Measurements from ENCODE around the gene KCTD19.
A peak's percentile ranks its signal among the peaks of the same experiment; 100 is the strongest.

KCTD19 gene

DNA sequence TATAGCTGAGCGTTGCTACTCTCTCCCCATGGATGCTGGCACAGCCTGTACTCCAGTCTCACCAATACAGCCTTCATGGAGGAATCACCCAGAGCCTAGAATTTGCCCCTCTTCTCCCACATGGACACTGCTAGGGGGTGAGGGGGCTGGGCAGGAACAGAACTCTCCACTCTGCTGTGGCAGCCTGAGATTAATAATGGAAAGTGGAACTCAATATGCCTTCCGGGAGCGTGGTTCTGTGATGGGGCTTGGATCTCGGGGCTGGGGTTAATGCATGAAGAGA, 76.6 kb downstream of the KCTD19 start:
- H3K27ac ChIP-seq: no peak overlapping the region
- TF ChIP-seq, protein P1, sequence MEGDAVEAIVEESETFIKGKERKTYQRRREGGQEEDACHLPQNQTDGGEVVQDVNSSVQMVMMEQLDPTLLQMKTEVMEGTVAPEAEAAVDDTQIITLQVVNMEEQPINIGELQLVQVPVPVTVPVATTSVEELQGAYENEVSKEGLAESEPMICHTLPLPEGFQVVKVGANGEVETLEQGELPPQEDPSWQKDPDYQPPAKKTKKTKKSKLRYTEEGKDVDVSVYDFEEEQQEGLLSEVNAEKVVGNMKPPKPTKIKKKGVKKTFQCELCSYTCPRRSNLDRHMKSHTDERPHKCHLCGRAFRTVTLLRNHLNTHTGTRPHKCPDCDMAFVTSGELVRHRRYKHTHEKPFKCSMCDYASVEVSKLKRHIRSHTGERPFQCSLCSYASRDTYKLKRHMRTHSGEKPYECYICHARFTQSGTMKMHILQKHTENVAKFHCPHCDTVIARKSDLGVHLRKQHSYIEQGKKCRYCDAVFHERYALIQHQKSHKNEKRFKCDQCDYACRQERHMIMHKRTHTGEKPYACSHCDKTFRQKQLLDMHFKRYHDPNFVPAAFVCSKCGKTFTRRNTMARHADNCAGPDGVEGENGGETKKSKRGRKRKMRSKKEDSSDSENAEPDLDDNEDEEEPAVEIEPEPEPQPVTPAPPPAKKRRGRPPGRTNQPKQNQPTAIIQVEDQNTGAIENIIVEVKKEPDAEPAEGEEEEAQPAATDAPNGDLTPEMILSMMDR (conservative IDR thresholded peaks at IDR 0.05): no peak
- no peak for TF ChIP-seq ZFX (IDR thresholded peaks at IDR 0.05)

GRCh38 chr16:67249178-67250044, 77.1 kb downstream of the KCTD19 start:
- peak overlapping the region; percentile 93 for H3K27ac ChIP-seq
- TF ChIP-seq, protein P1 (conservative IDR thresholded peaks at IDR 0.05): no peak
- TF ChIP-seq ZFX (IDR thresholded peaks at IDR 0.05): no peak

- peak within 1 kb of the TSS; percentile 93 for H3K27ac ChIP-seq
- TF ChIP-seq, protein P1 (conservative IDR thresholded peaks at IDR 0.05): peak; percentile 56
- TF ChIP-seq ZFX (IDR thresholded peaks at IDR 0.05): no peak
These were observed 78.0 kb downstream of the KCTD19 start, which contains the start of gene SLC9A5 for GRCh38 chr16:67248401-67249177. Gene SLC9A5 (plus strand): TSS chr16:67248979. CDS start chr16:67249015, 36 bp downstream.

DNA sequence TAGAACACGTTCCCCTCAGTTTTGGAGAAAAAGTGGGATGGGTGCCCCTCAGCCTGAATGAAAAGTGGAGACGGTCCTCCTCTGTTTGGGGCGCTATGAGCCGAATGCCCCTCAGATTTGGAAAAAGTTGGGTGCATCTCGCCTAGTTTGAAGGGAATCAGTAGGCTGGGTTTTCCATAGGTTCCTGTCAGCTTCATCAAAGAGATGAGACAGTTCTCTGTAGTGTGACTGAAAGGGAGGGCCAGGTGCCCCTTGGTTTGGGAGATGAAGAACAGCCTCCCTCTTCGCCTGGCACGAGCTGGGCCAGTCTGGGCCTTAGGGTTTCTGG, 78.5 kb downstream of the KCTD19 start:
- H3K27ac ChIP-seq: peak overlapping the region; percentile 93
- no peak for TF ChIP-seq ZFX (IDR thresholded peaks at IDR 0.05)
- TF ChIP-seq, protein P1 (conservative IDR thresholded peaks at IDR 0.05): no peak

GRCh38 chr16:67247192-67248072, 79.1 kb downstream of the KCTD19 start, which contains the start of gene FHOD1:
Gene FHOD1 (minus strand): TSS chr16:67247481. CDS start chr16:67247410, 71 bp downstream.
- TF ChIP-seq, protein P1 (conservative IDR thresholded peaks at IDR 0.05): no peak
- peak; percentile 37; the same call in 1 of the 2 replicates for TF ChIP-seq ZFX (IDR thresholded peaks at IDR 0.05)
- H3K27ac ChIP-seq: peak within 1 kb of the TSS; percentile 93

DNA sequence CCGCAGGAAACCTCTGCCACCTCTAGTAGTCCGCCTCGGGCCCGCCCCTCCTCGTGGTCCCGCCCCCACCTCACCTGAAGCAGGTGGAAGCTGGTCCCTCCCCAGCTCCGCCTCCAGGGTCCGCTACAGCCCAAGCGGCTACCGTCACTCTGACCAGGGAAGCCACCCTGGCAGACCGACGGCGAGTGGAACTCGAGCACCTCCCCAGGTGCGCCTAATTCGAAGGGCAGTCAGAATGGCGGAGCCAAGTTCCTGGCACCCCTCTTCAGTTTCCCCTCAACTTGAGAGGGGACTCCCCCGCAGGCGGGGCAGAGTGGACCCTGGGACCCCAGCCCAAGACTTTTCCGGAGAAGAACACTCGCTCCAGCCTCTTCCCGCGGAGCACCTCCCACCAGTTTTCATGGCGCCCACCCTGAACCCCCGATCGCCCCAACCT, 79.8 kb downstream of the KCTD19 start:
- H3K27ac ChIP-seq: peak overlapping the region; percentile 93
- TF ChIP-seq ZFX (IDR thresholded peaks at IDR 0.05): no peak
- TF ChIP-seq, protein P1 (conservative IDR thresholded peaks at IDR 0.05): peak; percentile 39
